22Rv1 (cell line): ENCODE measurements around the gene SBSN.

Experiments used
- H3K27ac ChIP-seq: fragments of 450-650 bp; 2 replicates; pipeline ENCODE4 v1.5.1; 2017
- ZFX ChIP-seq: fragments of 450-650 bp; IDR thresholded peaks from 2 replicates; pipeline ENCODE4 v1.6.1; 2017; ENCODE audit warnings: antibody characterized with exemption, borderline replicate concordance
- TF ChIP-seq, protein P1 (sequence below): fragments of 450-650 bp; IDR thresholded peaks from 2 replicates; pipeline ENCODE4 v1.5.1; 2017; ENCODE audit warnings: mild to moderate bottlenecking

Gene SBSN

DNA sequence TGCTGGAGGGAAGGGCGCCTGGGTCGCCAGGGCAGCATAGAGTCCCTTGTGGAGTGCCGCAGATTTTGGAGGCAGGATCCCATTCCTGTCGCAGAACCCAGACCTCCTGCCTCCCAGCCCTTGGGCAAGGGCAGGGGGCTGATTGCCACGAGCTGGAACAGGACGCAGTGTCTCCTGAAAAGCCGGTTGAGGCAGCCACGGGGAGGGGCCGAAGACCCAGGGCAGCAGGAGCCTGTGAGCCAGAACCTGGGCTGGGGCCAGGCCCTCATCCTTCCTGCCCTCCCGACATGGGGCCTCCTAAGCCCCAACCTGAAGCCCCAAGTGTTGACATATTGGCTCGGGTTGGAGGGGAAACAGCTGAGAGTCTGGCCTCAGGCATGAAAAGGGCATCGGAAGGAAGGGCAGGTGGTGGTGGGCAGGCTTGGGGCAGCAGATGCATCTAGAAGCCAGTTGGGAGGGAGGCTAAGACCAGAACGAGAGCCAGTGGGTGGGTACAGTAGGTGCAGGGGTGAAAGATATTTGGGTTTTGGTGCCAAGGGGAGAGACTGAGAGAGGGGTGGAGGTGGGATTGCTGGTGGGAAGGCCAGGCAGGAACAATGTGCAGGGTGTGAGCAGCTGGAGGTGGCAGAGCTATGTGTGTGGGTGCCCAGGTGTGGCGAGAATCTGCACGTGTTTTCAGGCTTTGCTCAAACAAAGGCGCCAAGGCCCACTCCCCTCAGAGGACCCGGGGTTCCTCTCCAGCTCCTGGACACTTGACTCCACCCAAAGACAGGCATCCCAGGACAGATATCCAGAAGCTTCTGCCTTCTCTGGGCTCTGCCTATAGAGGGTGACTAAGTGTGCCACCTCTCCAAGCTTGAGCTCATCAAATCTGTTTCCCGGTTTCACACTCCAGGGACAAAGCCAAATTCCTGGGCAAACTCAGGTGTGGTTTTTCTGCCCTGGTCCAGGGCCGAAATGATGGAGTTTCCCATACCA, 1.4 kb upstream of the SBSN start:
- no peak overlapping the region for H3K27ac ChIP-seq
- TF ChIP-seq ZFX, result no peak
- TF ChIP-seq, protein P1, sequence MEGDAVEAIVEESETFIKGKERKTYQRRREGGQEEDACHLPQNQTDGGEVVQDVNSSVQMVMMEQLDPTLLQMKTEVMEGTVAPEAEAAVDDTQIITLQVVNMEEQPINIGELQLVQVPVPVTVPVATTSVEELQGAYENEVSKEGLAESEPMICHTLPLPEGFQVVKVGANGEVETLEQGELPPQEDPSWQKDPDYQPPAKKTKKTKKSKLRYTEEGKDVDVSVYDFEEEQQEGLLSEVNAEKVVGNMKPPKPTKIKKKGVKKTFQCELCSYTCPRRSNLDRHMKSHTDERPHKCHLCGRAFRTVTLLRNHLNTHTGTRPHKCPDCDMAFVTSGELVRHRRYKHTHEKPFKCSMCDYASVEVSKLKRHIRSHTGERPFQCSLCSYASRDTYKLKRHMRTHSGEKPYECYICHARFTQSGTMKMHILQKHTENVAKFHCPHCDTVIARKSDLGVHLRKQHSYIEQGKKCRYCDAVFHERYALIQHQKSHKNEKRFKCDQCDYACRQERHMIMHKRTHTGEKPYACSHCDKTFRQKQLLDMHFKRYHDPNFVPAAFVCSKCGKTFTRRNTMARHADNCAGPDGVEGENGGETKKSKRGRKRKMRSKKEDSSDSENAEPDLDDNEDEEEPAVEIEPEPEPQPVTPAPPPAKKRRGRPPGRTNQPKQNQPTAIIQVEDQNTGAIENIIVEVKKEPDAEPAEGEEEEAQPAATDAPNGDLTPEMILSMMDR, result no peak

DNA sequence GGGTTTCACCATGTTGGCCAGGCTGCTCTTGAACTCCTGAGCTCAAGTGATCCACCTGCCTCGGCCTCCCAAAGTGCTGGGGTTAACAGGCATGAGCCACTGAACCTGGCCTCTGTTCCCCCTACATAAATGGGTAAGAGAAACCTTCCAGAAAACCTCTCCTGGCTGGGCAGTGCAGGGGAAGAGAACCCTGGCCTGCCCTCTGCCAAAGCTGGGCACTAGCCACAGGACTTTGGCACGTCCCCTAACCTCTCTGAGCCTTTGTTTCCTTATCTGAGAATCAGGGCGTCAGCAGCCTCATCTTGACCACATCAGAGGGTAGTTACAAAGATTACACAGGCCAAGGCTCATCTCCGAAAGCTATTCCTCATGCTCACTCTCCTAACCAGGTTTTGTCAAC, 2.2 kb downstream of the SBSN start:
- TF ChIP-seq, protein P1, result no peak
- no peak for TF ChIP-seq ZFX
- H3K27ac ChIP-seq, result no peak overlapping the region

DNA sequence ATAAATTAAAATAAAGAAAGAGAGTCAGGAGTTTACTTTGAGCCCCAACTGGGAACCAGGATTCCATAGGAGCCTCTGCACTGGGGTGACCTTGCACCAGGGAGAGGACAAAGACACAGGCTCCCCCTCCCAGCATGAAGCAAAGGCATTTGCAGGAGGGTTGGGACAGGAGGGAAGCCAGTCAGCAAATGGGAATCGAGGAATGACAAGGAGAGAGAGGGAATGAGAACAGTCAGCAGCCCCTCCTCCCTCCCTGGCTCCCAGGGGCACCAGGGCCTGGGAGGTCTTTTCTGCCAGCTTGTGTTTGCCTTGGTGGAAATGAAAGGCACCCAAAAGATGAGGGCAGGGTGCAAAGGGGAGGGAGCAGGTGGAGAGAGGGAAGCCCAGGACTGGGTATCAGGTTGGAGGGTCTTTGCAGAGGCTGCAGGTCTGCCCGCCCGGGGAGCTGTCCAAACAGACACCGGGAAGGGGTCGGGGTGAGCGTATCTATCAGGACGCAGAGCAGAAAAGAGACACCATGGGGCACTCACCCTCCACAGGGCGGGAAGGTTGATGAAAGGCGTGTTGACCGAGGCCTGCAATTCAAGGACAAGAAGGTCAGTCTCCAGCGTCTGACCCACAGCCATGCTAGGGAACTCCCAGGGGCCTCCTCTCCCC, 3.8 kb downstream of the SBSN start:
- TF ChIP-seq ZFX, result no peak
- TF ChIP-seq, protein P1, result no peak
- no peak overlapping the region for H3K27ac ChIP-seq

DNA sequence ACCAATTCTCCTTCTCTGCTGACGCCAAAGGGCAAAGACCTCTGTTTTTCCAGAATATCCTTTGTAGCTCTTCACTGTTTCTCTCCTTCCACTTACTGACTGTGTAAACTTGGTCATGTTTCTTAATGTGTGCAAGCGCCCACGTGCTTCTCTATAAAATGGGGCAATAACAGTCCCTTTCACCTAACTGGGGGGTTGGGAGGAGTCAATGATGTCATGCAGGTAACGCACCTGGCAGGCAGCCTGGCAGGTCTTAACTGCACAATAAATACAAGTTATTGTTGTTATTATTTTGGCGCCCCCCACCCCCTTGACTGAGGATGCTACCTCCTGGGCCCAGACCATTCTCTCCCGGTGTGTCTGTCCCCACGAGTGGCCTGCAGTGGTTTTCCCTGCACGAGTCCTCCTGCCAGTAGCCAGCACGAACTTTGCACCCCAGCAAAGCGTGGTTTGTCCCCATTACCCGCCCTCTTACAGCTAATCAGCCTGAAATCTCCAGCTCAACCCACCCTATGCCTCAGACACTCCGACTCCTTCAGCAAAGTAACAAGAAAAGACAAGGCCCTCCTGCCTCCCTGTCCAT, 5.3 kb downstream of the SBSN start:
- TF ChIP-seq, protein P1, result no peak
- TF ChIP-seq ZFX, result no peak
- H3K27ac ChIP-seq, result no peak overlapping the region

DNA sequence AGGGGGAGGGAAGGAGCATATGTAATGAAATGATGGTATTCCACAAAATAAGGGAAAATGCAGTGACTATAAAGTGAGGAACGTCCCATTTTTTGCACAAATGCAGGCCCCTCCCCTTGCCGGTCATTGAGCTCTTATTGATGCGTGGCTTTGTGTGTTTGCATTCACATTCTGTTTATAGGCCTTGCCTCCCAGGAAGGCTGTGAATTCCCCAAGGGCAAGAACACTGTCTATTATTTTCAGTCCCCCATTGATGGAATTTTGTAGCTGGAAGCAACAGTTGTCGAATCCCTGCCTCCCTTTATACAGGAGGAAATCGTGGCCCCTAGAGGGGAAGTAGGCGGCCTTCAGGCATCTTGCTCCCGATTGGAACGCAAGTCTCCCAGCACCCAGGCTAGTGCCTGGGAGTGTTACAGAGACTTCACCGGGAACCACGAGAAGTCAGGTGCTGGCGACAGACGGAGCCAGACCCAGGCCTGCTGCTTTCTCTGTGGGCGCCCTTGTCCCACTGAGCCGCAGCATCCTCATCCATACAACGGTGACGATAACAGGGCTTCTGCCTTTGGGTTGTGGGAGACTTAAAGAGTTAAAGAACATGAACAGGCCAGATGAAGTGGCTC, 6.9 kb downstream of the SBSN start:
- no peak overlapping the region for H3K27ac ChIP-seq
- TF ChIP-seq, protein P1, result no peak
- no peak for TF ChIP-seq ZFX

DNA sequence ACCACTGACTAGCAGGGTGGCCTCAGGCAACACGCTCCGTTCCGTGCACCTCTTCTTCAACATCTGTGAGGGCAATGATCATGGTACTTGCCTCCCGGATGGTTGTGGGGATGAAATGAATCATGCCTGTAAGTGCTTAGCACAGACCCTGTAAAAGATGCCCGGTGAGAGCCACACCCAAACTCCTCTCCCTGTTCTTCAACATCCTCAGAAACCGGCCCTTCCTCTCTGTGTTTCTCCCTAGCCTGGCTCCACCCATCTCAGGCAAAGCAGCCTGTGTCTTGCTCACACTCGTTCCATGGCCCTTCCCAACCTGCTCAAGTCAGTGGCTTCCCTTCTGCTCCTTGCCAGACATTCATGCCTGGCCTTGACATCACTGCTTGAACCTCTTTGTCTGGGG, 8.8 kb downstream of the SBSN start:
- H3K27ac ChIP-seq, result no peak overlapping the region
- TF ChIP-seq, protein P1, result no peak
